ENCODE results near the gene ATP11B. TPM values are rescaled to one million over a fixed set of nuclear protein-coding genes. Genes with fewer than 3 reads are reported as not detected.

The ATP11B gene
- total and polyA plus RNA-seq, 2 experiments from 2014 or later, result 5.8 to 24.7 TPM

DNA sequence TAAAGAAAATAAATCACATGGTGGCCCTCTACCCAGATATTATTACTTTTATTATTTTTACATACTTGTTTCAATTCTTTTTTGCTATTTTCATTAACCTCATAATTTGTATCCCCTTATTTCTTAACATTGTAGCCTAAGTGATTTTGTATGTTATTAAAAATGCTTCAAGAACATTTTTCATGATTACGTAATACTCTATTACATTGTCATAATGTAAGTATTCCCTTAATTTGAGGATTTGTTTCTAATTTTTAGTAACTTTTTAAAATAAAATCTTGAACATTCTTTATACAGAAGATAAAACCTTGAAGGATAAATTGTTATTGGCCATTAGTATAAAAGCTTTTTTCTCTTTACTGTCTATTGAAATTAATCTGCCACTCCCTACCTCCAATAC, 98.1 kb downstream of the ATP11B start:
- ATAC-seq (no peak), DNase-seq (ENCODE audit: low spot score) (no peak)
- Histone ChIP-seq H3K9me2 (ENCODE audit: insufficient read depth) (no peaks in the 10 kb centered on the region), H3K36me3 (ENCODE audit: insufficient read depth) (no peaks in the 10 kb centered on the region), H3K27me3 (ENCODE audit: insufficient read depth) (no peaks in the 10 kb centered on the region), H3K4me3 (no peak overlapping the region), H3K4me2 (no peak overlapping the region), H2AFZ (no peak overlapping the region), H4K20me1 (replicated peaks; ENCODE audit: insufficient read depth) (no peaks in the 10 kb centered on the region), H3F3A (replicated peaks; ENCODE audit: low read depth) (no peaks in the 10 kb centered on the region), H3K79me2 (replicated peaks; ENCODE audit: insufficient read depth) (no peaks in the 10 kb centered on the region), H3K27ac (ENCODE audit: low read depth) (no peak overlapping the region), H3K4me1 (ENCODE audit: insufficient read depth) (no peaks in the 10 kb centered on the region)
- no peaks in the 10 kb centered on the region; the same call in 2 of the 3 replicates for H3K4me1 Mint-ChIP-seq
- TF ChIP-seq POLR2AphosphoS5 (IDR thresholded peaks at IDR 0.05; ENCODE audit: low read depth), result no peak
- TF ChIP-seq ZNF331 (CRISPR knock-in tag; IDR thresholded peaks at IDR 0.05; ENCODE audit: low read depth), result no peak
- TF ChIP-seq, protein P1, sequence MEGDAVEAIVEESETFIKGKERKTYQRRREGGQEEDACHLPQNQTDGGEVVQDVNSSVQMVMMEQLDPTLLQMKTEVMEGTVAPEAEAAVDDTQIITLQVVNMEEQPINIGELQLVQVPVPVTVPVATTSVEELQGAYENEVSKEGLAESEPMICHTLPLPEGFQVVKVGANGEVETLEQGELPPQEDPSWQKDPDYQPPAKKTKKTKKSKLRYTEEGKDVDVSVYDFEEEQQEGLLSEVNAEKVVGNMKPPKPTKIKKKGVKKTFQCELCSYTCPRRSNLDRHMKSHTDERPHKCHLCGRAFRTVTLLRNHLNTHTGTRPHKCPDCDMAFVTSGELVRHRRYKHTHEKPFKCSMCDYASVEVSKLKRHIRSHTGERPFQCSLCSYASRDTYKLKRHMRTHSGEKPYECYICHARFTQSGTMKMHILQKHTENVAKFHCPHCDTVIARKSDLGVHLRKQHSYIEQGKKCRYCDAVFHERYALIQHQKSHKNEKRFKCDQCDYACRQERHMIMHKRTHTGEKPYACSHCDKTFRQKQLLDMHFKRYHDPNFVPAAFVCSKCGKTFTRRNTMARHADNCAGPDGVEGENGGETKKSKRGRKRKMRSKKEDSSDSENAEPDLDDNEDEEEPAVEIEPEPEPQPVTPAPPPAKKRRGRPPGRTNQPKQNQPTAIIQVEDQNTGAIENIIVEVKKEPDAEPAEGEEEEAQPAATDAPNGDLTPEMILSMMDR (conservative IDR thresholded peaks at IDR 0.05; ENCODE audit: low read depth in 2 of 2), result no peak
- TF ChIP-seq, protein P2, sequence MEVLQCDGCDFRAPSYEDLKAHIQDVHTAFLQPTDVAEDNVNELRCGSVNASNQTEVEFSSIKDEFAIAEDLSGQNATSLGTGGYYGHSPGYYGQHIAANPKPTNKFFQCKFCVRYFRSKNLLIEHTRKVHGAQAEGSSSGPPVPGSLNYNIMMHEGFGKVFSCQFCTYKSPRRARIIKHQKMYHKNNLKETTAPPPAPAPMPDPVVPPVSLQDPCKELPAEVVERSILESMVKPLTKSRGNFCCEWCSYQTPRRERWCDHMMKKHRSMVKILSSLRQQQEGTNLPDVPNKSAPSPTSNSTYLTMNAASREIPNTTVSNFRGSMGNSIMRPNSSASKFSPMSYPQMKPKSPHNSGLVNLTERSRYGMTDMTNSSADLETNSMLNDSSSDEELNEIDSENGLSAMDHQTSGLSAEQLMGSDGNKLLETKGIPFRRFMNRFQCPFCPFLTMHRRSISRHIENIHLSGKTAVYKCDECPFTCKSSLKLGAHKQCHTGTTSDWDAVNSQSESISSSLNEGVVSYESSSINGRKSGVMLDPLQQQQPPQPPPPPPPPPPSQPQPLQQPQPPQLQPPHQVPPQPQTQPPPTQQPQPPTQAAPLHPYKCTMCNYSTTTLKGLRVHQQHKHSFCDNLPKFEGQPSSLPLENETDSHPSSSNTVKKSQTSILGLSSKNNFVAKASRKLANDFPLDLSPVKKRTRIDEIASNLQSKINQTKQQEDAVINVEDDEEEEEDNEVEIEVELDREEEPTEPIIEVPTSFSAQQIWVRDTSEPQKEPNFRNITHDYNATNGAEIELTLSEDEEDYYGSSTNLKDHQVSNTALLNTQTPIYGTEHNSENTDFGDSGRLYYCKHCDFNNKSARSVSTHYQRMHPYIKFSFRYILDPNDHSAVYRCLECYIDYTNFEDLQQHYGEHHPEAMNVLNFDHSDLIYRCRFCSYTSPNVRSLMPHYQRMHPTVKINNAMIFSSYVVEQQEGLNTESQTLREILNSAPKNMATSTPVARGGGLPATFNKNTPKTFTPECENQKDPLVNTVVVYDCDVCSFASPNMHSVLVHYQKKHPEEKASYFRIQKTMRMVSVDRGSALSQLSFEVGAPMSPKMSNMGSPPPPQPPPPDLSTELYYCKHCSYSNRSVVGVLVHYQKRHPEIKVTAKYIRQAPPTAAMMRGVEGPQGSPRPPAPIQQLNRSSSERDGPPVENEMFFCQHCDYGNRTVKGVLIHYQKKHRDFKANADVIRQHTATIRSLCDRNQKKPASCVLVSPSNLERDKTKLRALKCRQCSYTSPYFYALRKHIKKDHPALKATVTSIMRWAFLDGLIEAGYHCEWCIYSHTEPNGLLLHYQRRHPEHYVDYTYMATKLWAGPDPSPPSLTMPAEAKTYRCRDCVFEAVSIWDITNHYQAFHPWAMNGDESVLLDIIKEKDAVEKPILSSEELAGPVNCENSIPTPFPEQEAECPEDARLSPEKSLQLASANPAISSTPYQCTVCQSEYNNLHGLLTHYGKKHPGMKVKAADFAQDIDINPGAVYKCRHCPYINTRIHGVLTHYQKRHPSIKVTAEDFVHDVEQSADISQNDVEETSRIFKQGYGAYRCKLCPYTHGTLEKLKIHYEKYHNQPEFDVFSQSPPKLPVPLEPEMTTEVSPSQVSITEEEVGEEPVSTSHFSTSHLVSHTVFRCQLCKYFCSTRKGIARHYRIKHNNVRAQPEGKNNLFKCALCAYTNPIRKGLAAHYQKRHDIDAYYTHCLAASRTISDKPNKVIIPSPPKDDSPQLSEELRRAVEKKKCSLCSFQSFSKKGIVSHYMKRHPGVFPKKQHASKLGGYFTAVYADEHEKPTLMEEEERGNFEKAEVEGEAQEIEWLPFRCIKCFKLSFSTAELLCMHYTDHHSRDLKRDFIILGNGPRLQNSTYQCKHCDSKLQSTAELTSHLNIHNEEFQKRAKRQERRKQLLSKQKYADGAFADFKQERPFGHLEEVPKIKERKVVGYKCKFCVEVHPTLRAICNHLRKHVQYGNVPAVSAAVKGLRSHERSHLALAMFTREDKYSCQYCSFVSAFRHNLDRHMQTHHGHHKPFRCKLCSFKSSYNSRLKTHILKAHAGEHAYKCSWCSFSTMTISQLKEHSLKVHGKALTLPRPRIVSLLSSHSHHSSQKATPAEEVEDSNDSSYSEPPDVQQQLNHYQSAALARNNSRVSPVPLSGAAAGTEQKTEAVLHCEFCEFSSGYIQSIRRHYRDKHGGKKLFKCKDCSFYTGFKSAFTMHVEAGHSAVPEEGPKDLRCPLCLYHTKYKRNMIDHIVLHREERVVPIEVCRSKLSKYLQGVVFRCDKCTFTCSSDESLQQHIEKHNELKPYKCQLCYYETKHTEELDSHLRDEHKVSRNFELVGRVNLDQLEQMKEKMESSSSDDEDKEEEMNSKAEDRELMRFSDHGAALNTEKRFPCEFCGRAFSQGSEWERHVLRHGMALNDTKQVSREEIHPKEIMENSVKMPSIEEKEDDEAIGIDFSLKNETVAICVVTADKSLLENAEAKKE (CRISPR knock-in tag; IDR thresholded peaks at IDR 0.05), result no peak
- no peak for TF ChIP-seq STAT1 (IDR thresholded peaks at IDR 0.05; ENCODE audit: unreplicated experiment)
- TF ChIP-seq, protein P3, sequence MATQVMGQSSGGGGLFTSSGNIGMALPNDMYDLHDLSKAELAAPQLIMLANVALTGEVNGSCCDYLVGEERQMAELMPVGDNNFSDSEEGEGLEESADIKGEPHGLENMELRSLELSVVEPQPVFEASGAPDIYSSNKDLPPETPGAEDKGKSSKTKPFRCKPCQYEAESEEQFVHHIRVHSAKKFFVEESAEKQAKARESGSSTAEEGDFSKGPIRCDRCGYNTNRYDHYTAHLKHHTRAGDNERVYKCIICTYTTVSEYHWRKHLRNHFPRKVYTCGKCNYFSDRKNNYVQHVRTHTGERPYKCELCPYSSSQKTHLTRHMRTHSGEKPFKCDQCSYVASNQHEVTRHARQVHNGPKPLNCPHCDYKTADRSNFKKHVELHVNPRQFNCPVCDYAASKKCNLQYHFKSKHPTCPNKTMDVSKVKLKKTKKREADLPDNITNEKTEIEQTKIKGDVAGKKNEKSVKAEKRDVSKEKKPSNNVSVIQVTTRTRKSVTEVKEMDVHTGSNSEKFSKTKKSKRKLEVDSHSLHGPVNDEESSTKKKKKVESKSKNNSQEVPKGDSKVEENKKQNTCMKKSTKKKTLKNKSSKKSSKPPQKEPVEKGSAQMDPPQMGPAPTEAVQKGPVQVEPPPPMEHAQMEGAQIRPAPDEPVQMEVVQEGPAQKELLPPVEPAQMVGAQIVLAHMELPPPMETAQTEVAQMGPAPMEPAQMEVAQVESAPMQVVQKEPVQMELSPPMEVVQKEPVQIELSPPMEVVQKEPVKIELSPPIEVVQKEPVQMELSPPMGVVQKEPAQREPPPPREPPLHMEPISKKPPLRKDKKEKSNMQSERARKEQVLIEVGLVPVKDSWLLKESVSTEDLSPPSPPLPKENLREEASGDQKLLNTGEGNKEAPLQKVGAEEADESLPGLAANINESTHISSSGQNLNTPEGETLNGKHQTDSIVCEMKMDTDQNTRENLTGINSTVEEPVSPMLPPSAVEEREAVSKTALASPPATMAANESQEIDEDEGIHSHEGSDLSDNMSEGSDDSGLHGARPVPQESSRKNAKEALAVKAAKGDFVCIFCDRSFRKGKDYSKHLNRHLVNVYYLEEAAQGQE (IDR thresholded peaks at IDR 0.05; ENCODE audit: unreplicated experiment), result no peak
- no peak for TF ChIP-seq CREB1 (CRISPR knock-in tag; IDR thresholded peaks at IDR 0.05; ENCODE audit: low read depth)
- no peak for TF ChIP-seq ZNF114 (CRISPR knock-in tag; IDR thresholded peaks at IDR 0.05)
- TF ChIP-seq EZH2phosphoT487 (IDR thresholded peaks at IDR 0.05; ENCODE audit: unreplicated experiment), result no peak
- no peak for TF ChIP-seq EZH2 (IDR thresholded peaks at IDR 0.05; ENCODE audit: low read depth, unreplicated experiment)
- TF ChIP-seq NANOG (IDR thresholded peaks at IDR 0.05; ENCODE audit: borderline replicate concordance), result no peak
- H3K4me3 Mint-ChIP-seq, result no peak overlapping the region
- no peaks in the 10 kb centered on the region for H3K27me3 Mint-ChIP-seq (ENCODE audit: insufficient read depth, low read depth, poor library complexity)
- H3K27ac Mint-ChIP-seq, result no peak overlapping the region
- no peaks in the 10 kb centered on the region for H3K9me3 Mint-ChIP-seq
- H3K36me3 Mint-ChIP-seq (ENCODE audit: low read depth), result no peaks in the 10 kb centered on the region
